ENCODE results near the gene FAXDC2. TPM values are rescaled to one million over a fixed set of nuclear protein-coding genes. Genes with fewer than 3 reads are reported as not detected.

The FAXDC2 gene
- total and polyA plus RNA-seq, 9 of the 15 experiments (the other 6 are each of a cell fraction or from before 2014, with no cell fraction given): 2.4 to 30.0 (median 9.9) TPM

DNA sequence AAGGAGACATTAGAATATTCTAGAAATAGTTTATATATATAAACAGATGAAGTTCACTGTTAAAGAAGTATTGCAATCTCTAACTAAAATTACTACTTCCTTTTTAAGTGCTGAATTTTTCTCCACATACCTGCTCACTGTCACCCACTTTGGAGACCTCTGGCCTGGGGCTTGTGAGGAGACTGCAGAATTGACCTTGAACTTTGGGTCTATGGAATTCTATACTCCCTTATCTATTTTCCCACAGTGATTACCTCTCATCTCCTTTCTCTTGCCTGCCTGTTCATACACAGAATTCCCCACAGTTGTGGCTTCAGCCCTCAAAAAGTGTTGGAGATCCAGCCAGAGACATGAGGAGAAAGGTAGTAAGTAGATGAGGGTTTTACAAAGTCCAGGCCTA, 49.8 kb downstream of the FAXDC2 start:
- POLR2A ChIA-PET: interaction anchor here (1.0 to 1.4 kb wide), 2 partner anchors 19 to 34 kb away, joined by 3 read pairs; no protein-coding TSS in a partner anchor
- H3K4me3 ChIP-seq: no peak overlapping the region
- intact Hi-C loops (cut with micrococcal nuclease) (no loop called here), in situ Hi-C loops (cut with MboI) (loop anchor here (10.0 kb wide), 1 partner anchor 156 kb away; no protein-coding TSS in a partner anchor)
- no peaks in the 10 kb centered on the region for H3K4me1 ChIP-seq (replicated peaks in 1 of 2; ENCODE audit: control insufficient read depth in 2 of 2, insufficient read depth in 2 of 2, low read length in 2 of 2)
- peaks cover 94% of the 10 kb centered on the region for H3K36me3 ChIP-seq (ENCODE audit: control insufficient read depth, insufficient read depth, low read length)
- FAIRE-seq (no peak), DNase-seq (ENCODE audit: extremely low read depth in 1 of 4, low spot score in 3 of 4) (no peak), ATAC-seq (no peak)
- no peaks in the 10 kb centered on the region for H3K27me3 ChIP-seq (ENCODE audit: control insufficient read depth in 2 of 2, insufficient read depth in 2 of 2, low read length in 2 of 2)
- BruUV-seq (replicated peaks): no TSS peak
- H2AFZ ChIP-seq (ENCODE audit: low read depth, low read length): no peak overlapping the region
- H3K27ac ChIP-seq (ENCODE audit: extremely low read depth, low read depth, low read length): no peak overlapping the region
- no peaks in the 10 kb centered on the region for H4K20me1 ChIP-seq (replicated peaks; ENCODE audit: control insufficient read depth, insufficient read depth, low read length)
- H3K79me2 ChIP-seq (ENCODE audit: control insufficient read depth, insufficient read depth, low read length): peaks cover 32% of the 10 kb centered on the region; the same call in 2 of the 3 replicates
- H3K9me3 ChIP-seq (replicated peaks; ENCODE audit: control insufficient read depth, insufficient read depth, low read depth, low read length): no peaks in the 10 kb centered on the region
- no peak for TF ChIP-seq DIDO1 (tag; IDR thresholded peaks at IDR 0.05; ENCODE audit: low read depth)
- TF ChIP-seq, protein P1, sequence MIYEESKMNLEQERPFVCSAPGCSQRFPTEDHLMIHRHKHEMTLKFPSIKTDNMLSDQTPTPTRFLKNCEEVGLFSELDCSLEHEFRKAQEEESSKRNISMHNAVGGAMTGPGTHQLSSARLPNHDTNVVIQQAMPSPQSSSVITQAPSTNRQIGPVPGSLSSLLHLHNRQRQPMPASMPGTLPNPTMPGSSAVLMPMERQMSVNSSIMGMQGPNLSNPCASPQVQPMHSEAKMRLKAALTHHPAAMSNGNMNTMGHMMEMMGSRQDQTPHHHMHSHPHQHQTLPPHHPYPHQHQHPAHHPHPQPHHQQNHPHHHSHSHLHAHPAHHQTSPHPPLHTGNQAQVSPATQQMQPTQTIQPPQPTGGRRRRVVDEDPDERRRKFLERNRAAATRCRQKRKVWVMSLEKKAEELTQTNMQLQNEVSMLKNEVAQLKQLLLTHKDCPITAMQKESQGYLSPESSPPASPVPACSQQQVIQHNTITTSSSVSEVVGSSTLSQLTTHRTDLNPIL (CRISPR knock-in tag; IDR thresholded peaks at IDR 0.05): no peak
- no peak overlapping the region for H3K4me2 ChIP-seq (ENCODE audit: insufficient read depth, low read length)
- CTCF ChIA-PET (ENCODE audit: low intra/inter-chr PET ratio): no interaction called here
- H3K9me1 ChIP-seq (ENCODE audit: control insufficient read depth, insufficient read depth, low read length): peaks cover 2% of the 10 kb centered on the region
- H3K9ac ChIP-seq (ENCODE audit: insufficient read depth in 1 of 2, low read depth in 2 of 2, low read length in 2 of 2): no peak overlapping the region

DNA sequence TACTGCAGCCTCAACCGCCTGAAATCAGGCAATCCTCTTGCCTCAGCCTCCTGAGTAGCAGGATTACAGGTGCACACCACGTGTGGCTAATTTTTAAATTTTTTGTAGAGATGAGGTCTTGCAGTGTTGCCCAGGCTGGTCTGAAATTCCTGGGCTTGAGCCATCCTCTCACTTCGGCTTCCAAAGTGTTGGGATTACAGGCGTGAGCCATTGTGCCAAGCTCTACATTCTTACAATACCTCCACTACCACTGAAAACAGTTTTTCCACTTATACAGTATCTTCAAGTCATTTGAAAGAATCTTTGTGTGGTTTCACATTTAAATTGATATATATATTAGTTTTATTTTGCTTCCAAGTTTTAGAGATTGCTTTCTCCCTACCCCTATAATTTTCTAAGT, 52.6 kb downstream of the FAXDC2 start:
- FAIRE-seq (no peak), ATAC-seq (no peak), DNase-seq (ENCODE audit: extremely low read depth in 1 of 4, low spot score in 3 of 4) (no peak)
- no peak for TF ChIP-seq EHMT2 (IDR thresholded peaks at IDR 0.05)
- TF ChIP-seq CEBPB (tag; IDR thresholded peaks at IDR 0.05): no peak
- no peak for TF ChIP-seq ZNF444 (CRISPR knock-in tag; IDR thresholded peaks at IDR 0.05)
- no peak for TF ChIP-seq HNRNPL (IDR thresholded peaks at IDR 0.05; ENCODE audit: low read depth, low read length)
- TF ChIP-seq TRIM24 (IDR thresholded peaks at IDR 0.05): no peak
- TF ChIP-seq, protein P2, sequence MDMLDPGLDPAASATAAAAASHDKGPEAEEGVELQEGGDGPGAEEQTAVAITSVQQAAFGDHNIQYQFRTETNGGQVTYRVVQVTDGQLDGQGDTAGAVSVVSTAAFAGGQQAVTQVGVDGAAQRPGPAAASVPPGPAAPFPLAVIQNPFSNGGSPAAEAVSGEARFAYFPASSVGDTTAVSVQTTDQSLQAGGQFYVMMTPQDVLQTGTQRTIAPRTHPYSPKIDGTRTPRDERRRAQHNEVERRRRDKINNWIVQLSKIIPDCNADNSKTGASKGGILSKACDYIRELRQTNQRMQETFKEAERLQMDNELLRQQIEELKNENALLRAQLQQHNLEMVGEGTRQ (CRISPR knock-in tag; IDR thresholded peaks at IDR 0.05): no peak
- TF ChIP-seq SMC3 (conservative IDR thresholded peaks at IDR 0.05; ENCODE audit: insufficient read depth, low read depth, low read length): no peak
- TF ChIP-seq, protein P3, sequence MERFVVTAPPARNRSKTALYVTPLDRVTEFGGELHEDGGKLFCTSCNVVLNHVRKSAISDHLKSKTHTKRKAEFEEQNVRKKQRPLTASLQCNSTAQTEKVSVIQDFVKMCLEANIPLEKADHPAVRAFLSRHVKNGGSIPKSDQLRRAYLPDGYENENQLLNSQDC (CRISPR knock-in tag; IDR thresholded peaks at IDR 0.05): no peak
- TF ChIP-seq, protein P4, sequence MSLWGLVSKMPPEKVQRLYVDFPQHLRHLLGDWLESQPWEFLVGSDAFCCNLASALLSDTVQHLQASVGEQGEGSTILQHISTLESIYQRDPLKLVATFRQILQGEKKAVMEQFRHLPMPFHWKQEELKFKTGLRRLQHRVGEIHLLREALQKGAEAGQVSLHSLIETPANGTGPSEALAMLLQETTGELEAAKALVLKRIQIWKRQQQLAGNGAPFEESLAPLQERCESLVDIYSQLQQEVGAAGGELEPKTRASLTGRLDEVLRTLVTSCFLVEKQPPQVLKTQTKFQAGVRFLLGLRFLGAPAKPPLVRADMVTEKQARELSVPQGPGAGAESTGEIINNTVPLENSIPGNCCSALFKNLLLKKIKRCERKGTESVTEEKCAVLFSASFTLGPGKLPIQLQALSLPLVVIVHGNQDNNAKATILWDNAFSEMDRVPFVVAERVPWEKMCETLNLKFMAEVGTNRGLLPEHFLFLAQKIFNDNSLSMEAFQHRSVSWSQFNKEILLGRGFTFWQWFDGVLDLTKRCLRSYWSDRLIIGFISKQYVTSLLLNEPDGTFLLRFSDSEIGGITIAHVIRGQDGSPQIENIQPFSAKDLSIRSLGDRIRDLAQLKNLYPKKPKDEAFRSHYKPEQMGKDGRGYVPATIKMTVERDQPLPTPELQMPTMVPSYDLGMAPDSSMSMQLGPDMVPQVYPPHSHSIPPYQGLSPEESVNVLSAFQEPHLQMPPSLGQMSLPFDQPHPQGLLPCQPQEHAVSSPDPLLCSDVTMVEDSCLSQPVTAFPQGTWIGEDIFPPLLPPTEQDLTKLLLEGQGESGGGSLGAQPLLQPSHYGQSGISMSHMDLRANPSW (CRISPR knock-in tag; IDR thresholded peaks at IDR 0.05): no peak
- TF ChIP-seq TAF1 (IDR thresholded peaks at IDR 0.05; ENCODE audit: control insufficient read depth, extremely low read depth, insufficient read depth, low read length, severe bottlenecking): no peak
- CTCF ChIA-PET (ENCODE audit: low intra/inter-chr PET ratio): no interaction called here
- H3K9me1 ChIP-seq (ENCODE audit: control insufficient read depth, insufficient read depth, low read length): peaks cover 4% of the 10 kb centered on the region
- in situ Hi-C loops (cut with MboI): no loop called here
- H3K27me3 ChIP-seq (ENCODE audit: control insufficient read depth in 2 of 2, insufficient read depth in 2 of 2, low read length in 2 of 2): no peaks in the 10 kb centered on the region
- H4K20me1 ChIP-seq (replicated peaks; ENCODE audit: control insufficient read depth, insufficient read depth, low read length): peaks cover 5% of the 10 kb centered on the region; the same call in 1 of the 2 replicates
- H3K9me3 ChIP-seq (replicated peaks; ENCODE audit: control insufficient read depth, insufficient read depth, low read depth, low read length): no peaks in the 10 kb centered on the region
- POLR2A ChIA-PET: interaction anchor here (1.6 kb wide), 1 partner anchor 18 kb away, joined by 4 read pairs; no protein-coding TSS in a partner anchor
- intact Hi-C loops (cut with micrococcal nuclease): no loop called here
- no peak overlapping the region for H3K4me3 ChIP-seq
- H3K27ac ChIP-seq (ENCODE audit: extremely low read depth, low read depth, low read length): no peak overlapping the region
- no peak overlapping the region for H3K9ac ChIP-seq (ENCODE audit: insufficient read depth in 1 of 2, low read depth in 2 of 2, low read length in 2 of 2)
- H3K4me1 ChIP-seq (replicated peaks in 1 of 2; ENCODE audit: control insufficient read depth in 2 of 2, insufficient read depth in 2 of 2, low read length in 2 of 2): no peaks in the 10 kb centered on the region; a peak in 1 of 5 replicates
- no peak overlapping the region for H2AFZ ChIP-seq (ENCODE audit: low read depth, low read length)
- 83% methylated on average over 4 of the region's 4 CpGs for WGBS (ENCODE audit: insufficient coverage, low coverage, missing lambda C conversion rate)
- no TSS peak for BruUV-seq (replicated peaks)
- H3K36me3 ChIP-seq (ENCODE audit: control insufficient read depth, insufficient read depth, low read length): peaks cover 94% of the 10 kb centered on the region
- H3K4me2 ChIP-seq (ENCODE audit: insufficient read depth, low read length): no peak overlapping the region
- H3K79me2 ChIP-seq (ENCODE audit: control insufficient read depth, insufficient read depth, low read length): peaks cover 48% of the 10 kb centered on the region; the same call in 2 of the 3 replicates

Data from K562 (cell line).